Smooth muscle cell (in vitro differentiated cells): Measurements from ENCODE around the gene ZMIZ2. TPM values are rescaled to one million over a fixed set of nuclear protein-coding genes. Genes with fewer than 3 reads are reported as not detected.

Experiments used
- DNase-seq: peaks from one replicate; lab custom pipeline; 2025; ENCODE audit not compliant: unreplicated experiment; lab: John Stamatoyannopoulos, UW
- H2AFZ ChIP-seq: fragments of 200-600 bp; sonication (generic); 2 replicates; pipeline ENCODE4 v1.6.0; 2016; ENCODE audit warnings: antibody characterized with exemption, low read depth, mild to moderate bottlenecking
- H3F3A ChIP-seq: fragments of 200-600 bp; sonication (generic); 2 replicates; pipeline ENCODE4 v1.6.0; 2017; ENCODE audit warnings: antibody characterized with exemption, low read depth
- H3K27ac ChIP-seq: fragments of 200-600 bp; sonication (generic); 2 replicates; pipeline ENCODE4 v1.5.1; 2016; ENCODE audit warnings: low read depth, mild to moderate bottlenecking
- H3K27me3 ChIP-seq: fragments of 200-600 bp; sonication (generic); 2 replicates; pipeline ENCODE4 v1.6.1; 2016; ENCODE audit warnings: low read depth, mild to moderate bottlenecking
- H3K36me3 ChIP-seq: fragments of 200-600 bp; sonication (generic); 2 replicates; pipeline ENCODE4 v1.5.1; 2016; ENCODE audit warnings: low read depth
- H3K4me1 ChIP-seq: fragments of 200-600 bp; sonication (generic); 2 replicates; pipeline ENCODE4 v1.5.1; 2016; ENCODE audit warnings: low read depth
- H3K4me2 ChIP-seq: fragments of 200-600 bp; sonication (generic); 2 replicates; pipeline ENCODE4 v1.6.0; 2016; ENCODE audit warnings: mild to moderate bottlenecking
- H3K4me3 ChIP-seq: fragments of 200-600 bp; sonication (generic); 2 replicates; pipeline ENCODE4 v1.5.1; 2016; ENCODE audit warnings: mild to moderate bottlenecking
- H3K79me2 ChIP-seq: fragments of 200-600 bp; sonication (generic); 2 replicates; pipeline ENCODE4 v1.6.0; 2016; ENCODE audit warnings: low read depth, mild to moderate bottlenecking
- H3K9ac ChIP-seq: fragments of 200-600 bp; sonication (generic); 2 replicates; pipeline ENCODE4 v1.6.0; 2016; ENCODE audit warnings: low read depth
- H3K9me3 ChIP-seq: fragments of 200-600 bp; sonication (generic); replicated peaks from 2 replicates; pipeline ENCODE4 v1.5.1; 2016; ENCODE audit warnings: low read depth
- H4K20me1 ChIP-seq: fragments of 200-600 bp; sonication (generic); 2 replicates; pipeline ENCODE4 v1.6.0; 2016; ENCODE audit warnings: low read depth
- CTCF ChIP-seq: fragments of 200-600 bp; sonication (generic); IDR thresholded peaks from 2 replicates; pipeline ENCODE4 v1.5.1; 2017; ENCODE audit warnings: borderline replicate concordance, mild to moderate bottlenecking, antibody characterized with exemption; ENCODE audit not compliant: insufficient read depth, poor library complexity, severe bottlenecking
- WGBS: methylation state at CpG from one replicate; pipeline ENCODE4 v1.1.7; 2016; ENCODE audit warnings: low lambda C conversion rate; 5-methylcytosine and 5-hydroxymethylcytosine counted together
- polyA plus RNA-seq: library from polyadenylated mRNA; unstranded; fragments of >200 nt; fragmentation: Nextera tagmentation; extraction: Ambion mirVana; gene quantifications from 2 replicates; pipeline ENCODE4 v1.2.1, GENCODE V29; 2016
- total RNA-seq: library from RNA; depleted of rRNA; stranded (reverse); fragments of >200 nt; gene quantifications from 2 replicates; pipeline ENCODE4 v1.2.3, GENCODE V29; 2014

Gene ZMIZ2
- total and polyA plus RNA-seq, 2 experiments from 2014 or later: 8.8 to 17.2 TPM

GRCh38 chr7:44764081-44764480 lies 15.4 kb downstream of the ZMIZ2 start:
- H3K27me3 ChIP-seq: no peaks in the 10 kb centered on the region
- H3K9ac ChIP-seq: no peak overlapping the region
- H2AFZ ChIP-seq: no peak overlapping the region
- H3K27ac ChIP-seq: no peak overlapping the region
- no peaks in the 10 kb centered on the region for H3K36me3 ChIP-seq
- no peaks in the 10 kb centered on the region for H3K4me1 ChIP-seq
- DNase-seq: no peak
- H3K4me3 ChIP-seq: no peak overlapping the region
- WGBS: 97% methylated on average over 6 of the region's 6 CpGs
- H3K79me2 ChIP-seq: no peaks in the 10 kb centered on the region
- no peaks in the 10 kb centered on the region for H3F3A ChIP-seq
- TF ChIP-seq CTCF: no peak
- no peak overlapping the region for H3K4me2 ChIP-seq
- no peaks in the 10 kb centered on the region for H3K9me3 ChIP-seq
- no peaks in the 10 kb centered on the region for H4K20me1 ChIP-seq

GRCh38 chr7:44764665-44765578 lies 16.3 kb downstream of the ZMIZ2 start:
- no peak overlapping the region for H3K27ac ChIP-seq
- no peaks in the 10 kb centered on the region for H3F3A ChIP-seq
- H3K4me3 ChIP-seq: no peak overlapping the region
- no peak overlapping the region for H3K9ac ChIP-seq
- no peaks in the 10 kb centered on the region for H3K79me2 ChIP-seq
- no peaks in the 10 kb centered on the region for H4K20me1 ChIP-seq
- no peak for DNase-seq
- H3K9me3 ChIP-seq: no peaks in the 10 kb centered on the region
- no peak overlapping the region for H3K4me2 ChIP-seq
- no peaks in the 10 kb centered on the region for H3K27me3 ChIP-seq
- H2AFZ ChIP-seq: no peak overlapping the region
- no peaks in the 10 kb centered on the region for H3K36me3 ChIP-seq
- WGBS: 98% methylated on average over 21 of the region's 22 CpGs
- TF ChIP-seq CTCF: no peak
- no peaks in the 10 kb centered on the region for H3K4me1 ChIP-seq

- 96% methylated on average over 16 of the region's 17 CpGs for WGBS
- no peak for DNase-seq
- H3K4me1 ChIP-seq: no peaks in the 10 kb centered on the region
- no peaks in the 10 kb centered on the region for H3K36me3 ChIP-seq
- H3K4me2 ChIP-seq: no peak overlapping the region
- H2AFZ ChIP-seq: no peak overlapping the region
- no peak overlapping the region for H3K9ac ChIP-seq
- H3K27ac ChIP-seq: no peak overlapping the region
- H3K79me2 ChIP-seq: no peaks in the 10 kb centered on the region
- no peaks in the 10 kb centered on the region for H3K27me3 ChIP-seq
- TF ChIP-seq CTCF: no peak
- peaks cover 8% of the 10 kb centered on the region for H3F3A ChIP-seq
- H3K9me3 ChIP-seq: no peaks in the 10 kb centered on the region
- H4K20me1 ChIP-seq: no peaks in the 10 kb centered on the region
- no peak overlapping the region for H3K4me3 ChIP-seq
These were observed 17.1 kb downstream of the ZMIZ2 start for GRCh38 chr7:44765579-44766415.
